Effector memory CD4-positive, alpha-beta T cell (primary cell): ENCODE measurements around the gene ZBTB16.

Experiments used
- DNase-seq, 3 donors: peaks; one replicate each; pipeline ENCODE4 v3.0.0-alpha.2; 2020
- H3K27ac ChIP-seq: 2 replicates; pipeline ENCODE4 v1.7.0; 2013; ENCODE audit warnings: mild to moderate bottlenecking, low read length, moderate library complexity; ENCODE audit not compliant: insufficient read depth, poor library complexity, severe bottlenecking
- H3K27me3 ChIP-seq: replicated peaks from 2 replicates; pipeline ENCODE4 v1.7.0; 2013; ENCODE audit warnings: mild to moderate bottlenecking, low read length; ENCODE audit not compliant: insufficient read depth, control insufficient read depth, poor library complexity, severe bottlenecking
- H3K36me3 ChIP-seq: 2 replicates; pipeline ENCODE4 v1.7.0; 2013; ENCODE audit warnings: mild to moderate bottlenecking, low read length, moderate library complexity; ENCODE audit not compliant: control insufficient read depth, insufficient read depth
- H3K4me1 ChIP-seq: 2 replicates; pipeline ENCODE4 v1.7.0; 2013; ENCODE audit warnings: low read length, mild to moderate bottlenecking; ENCODE audit not compliant: control insufficient read depth, insufficient read depth, poor library complexity, severe bottlenecking
- H3K4me3 ChIP-seq: 2 replicates; pipeline ENCODE4 v1.7.0; 2013; ENCODE audit warnings: low read length, low read depth, mild to moderate bottlenecking; ENCODE audit not compliant: insufficient read depth, poor library complexity, severe bottlenecking
- H3K9me3 ChIP-seq: 2 replicates; pipeline ENCODE4 v1.7.0; 2013; ENCODE audit warnings: mild to moderate bottlenecking, low read length, moderate library complexity; ENCODE audit not compliant: control insufficient read depth

The ZBTB16 gene

DNA sequence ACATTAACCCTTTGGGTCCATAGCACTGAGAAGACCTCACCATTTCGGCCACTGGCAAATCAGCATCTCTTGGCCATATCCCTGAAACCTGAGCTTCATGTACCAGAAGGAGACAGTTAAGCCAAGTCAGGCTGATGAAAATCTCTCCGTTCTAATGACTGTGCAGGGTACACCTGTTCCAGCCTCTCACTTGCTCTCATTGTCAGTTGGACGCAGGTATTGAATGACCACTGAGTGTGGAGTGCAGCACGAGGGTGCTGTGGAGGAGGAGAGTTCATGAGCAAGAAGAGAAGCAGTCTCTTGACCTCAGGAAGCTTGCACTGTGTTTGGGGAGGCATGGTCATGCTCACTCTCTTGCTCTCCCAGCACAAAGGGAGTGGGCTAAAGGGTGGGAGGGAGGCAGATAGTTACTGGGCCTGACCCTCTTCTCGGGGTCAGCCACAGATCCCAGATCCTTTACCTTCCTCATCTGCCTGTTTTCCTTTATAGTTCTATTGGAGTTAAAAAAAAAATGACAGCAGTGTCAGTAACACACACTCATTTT, 65.2 kb downstream of the ZBTB16 start:
- no peaks in the 10 kb centered on the region for H3K27me3 ChIP-seq
- DNase-seq, result no peak
- no peaks in the 10 kb centered on the region for H3K36me3 ChIP-seq
- H3K4me3 ChIP-seq, result no peak overlapping the region
- no peak overlapping the region for H3K27ac ChIP-seq
- H3K4me1 ChIP-seq, result no peaks in the 10 kb centered on the region
- no peaks in the 10 kb centered on the region for H3K9me3 ChIP-seq

- no peaks in the 10 kb centered on the region for H3K36me3 ChIP-seq
- H3K27ac ChIP-seq, result no peak overlapping the region
- H3K4me1 ChIP-seq, result no peaks in the 10 kb centered on the region
- H3K27me3 ChIP-seq, result no peaks in the 10 kb centered on the region
- H3K4me3 ChIP-seq, result no peak overlapping the region
- H3K9me3 ChIP-seq, result no peaks in the 10 kb centered on the region
- no peak for DNase-seq
Observed at GRCh38 chr11:114125531-114125930, 66.0 kb downstream of the ZBTB16 start.

GRCh38 chr11:114125959-114126358, 66.4 kb downstream of the ZBTB16 start:
- H3K36me3 ChIP-seq, result no peaks in the 10 kb centered on the region
- no peaks in the 10 kb centered on the region for H3K9me3 ChIP-seq
- H3K4me3 ChIP-seq, result no peak overlapping the region
- H3K27ac ChIP-seq, result no peak overlapping the region
- DNase-seq, result no peak
- no peaks in the 10 kb centered on the region for H3K4me1 ChIP-seq
- no peaks in the 10 kb centered on the region for H3K27me3 ChIP-seq

DNA sequence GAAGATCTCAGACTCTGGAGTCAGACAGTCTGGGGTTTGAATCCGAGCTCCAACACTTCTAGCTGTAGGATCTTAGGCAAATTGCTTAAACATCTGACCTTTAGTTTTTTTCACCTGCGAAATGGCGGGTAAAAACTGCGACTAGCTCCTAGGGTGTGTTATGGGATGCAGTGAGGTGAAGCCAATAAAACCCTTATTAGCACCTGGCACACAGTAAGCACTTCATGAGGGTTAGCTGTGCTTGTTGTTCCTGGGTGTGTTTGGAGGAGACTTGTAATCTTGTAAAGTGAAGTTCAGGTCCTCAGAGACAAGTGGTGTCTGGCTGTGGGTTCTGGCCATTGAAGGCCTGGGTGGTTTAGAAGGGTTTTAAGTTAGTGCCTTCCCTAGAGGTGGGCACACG, 68.9 kb downstream of the ZBTB16 start:
- Histone ChIP-seq H3K27ac (no peak overlapping the region), H3K9me3 (no peaks in the 10 kb centered on the region), H3K36me3 (no peaks in the 10 kb centered on the region), H3K4me1 (peaks cover 2% of the 10 kb centered on the region), H3K27me3 (no peaks in the 10 kb centered on the region), H3K4me3 (no peak overlapping the region)
- no peak for DNase-seq

- no peak for DNase-seq
- peaks cover 2% of the 10 kb centered on the region for H3K4me1 ChIP-seq
Observed at GRCh38 chr11:114129142-114129541, 69.6 kb downstream of the ZBTB16 start.

GRCh38 chr11:114129699-114130098, 70.2 kb downstream of the ZBTB16 start:
- no peak overlapping the region for H3K4me3 ChIP-seq
- no peaks in the 10 kb centered on the region for H3K27me3 ChIP-seq
- H3K4me1 ChIP-seq, result peaks cover 2% of the 10 kb centered on the region
- H3K9me3 ChIP-seq, result no peaks in the 10 kb centered on the region
- DNase-seq, result no peak
- H3K36me3 ChIP-seq, result no peaks in the 10 kb centered on the region
- H3K27ac ChIP-seq, result no peak overlapping the region

More at GRCh38 chr11:114129142-114129541, 69.6 kb downstream of the ZBTB16 start:
- Histone ChIP-seq H3K4me3 (no peak overlapping the region), H3K27ac (no peak overlapping the region), H3K9me3 (no peaks in the 10 kb centered on the region), H3K36me3 (no peaks in the 10 kb centered on the region), H3K27me3 (no peaks in the 10 kb centered on the region)

DNA sequence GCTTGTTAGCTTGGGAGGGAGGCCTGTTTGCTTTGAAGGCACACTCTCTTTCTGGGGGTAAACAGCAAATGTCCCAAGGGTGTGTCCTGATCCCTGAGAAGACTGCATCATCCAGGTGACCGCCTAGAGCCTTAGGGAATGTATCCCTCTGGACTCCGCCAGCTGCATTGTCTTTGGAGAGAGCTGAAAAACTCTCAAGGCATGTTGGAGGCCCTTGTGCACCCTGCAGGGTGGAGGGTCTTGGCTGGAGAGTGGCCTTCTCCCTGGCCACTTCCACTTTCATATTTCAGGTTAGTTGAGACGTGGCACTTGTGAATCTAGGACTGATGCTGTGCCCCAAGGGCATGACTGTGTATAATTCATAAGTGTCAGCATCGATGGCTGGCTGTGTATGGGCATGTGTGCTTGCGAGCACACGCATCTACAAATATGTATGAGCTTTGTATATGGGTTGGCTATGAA, 70.6 kb downstream of the ZBTB16 start:
- Histone ChIP-seq H3K4me1 (peaks cover 2% of the 10 kb centered on the region), H3K27me3 (no peaks in the 10 kb centered on the region)

DNA sequence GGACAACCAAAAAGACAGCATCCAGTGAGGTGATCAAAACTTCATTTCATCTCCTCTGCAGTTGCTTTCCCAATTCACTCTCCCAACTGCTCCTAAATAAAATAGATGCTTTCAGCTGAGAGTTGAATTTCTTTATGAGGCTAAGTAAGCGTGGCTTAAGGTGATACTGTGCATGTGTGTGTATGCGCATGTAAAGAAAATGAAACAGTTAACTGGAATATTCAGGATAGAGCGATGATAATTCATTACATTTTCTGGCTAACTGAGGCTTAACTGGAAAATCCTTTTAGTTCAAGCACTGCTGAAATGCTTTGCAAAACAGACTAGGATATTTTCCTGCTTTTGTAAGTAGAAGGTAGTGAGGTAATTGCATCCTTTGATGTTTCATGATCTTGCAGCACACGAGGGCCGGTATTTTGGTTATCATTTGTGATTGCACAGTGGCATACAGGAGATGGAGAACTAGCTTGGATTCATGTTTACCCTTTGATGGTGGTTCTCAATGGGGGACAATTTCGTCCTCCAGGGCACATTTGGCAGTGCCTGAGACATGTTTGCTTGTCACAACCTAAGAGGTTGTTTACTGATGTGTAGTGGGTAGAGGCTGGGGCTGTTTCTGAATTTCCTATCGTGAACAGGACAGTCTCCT, 71.2 kb downstream of the ZBTB16 start:
- H3K27ac ChIP-seq, result no peak overlapping the region
- H3K27me3 ChIP-seq, result no peaks in the 10 kb centered on the region
- DNase-seq, result no peak
- H3K4me3 ChIP-seq, result no peak overlapping the region
- no peaks in the 10 kb centered on the region for H3K9me3 ChIP-seq
- no peaks in the 10 kb centered on the region for H3K36me3 ChIP-seq
- peaks cover 2% of the 10 kb centered on the region for H3K4me1 ChIP-seq

More for the DNA sequence above, 70.6 kb downstream of the ZBTB16 start:
- Histone ChIP-seq H3K36me3 (no peaks in the 10 kb centered on the region), H3K9me3 (no peaks in the 10 kb centered on the region), H3K4me3 (no peak overlapping the region), H3K27ac (no peak overlapping the region)
- DNase-seq, result no peak

DNA sequence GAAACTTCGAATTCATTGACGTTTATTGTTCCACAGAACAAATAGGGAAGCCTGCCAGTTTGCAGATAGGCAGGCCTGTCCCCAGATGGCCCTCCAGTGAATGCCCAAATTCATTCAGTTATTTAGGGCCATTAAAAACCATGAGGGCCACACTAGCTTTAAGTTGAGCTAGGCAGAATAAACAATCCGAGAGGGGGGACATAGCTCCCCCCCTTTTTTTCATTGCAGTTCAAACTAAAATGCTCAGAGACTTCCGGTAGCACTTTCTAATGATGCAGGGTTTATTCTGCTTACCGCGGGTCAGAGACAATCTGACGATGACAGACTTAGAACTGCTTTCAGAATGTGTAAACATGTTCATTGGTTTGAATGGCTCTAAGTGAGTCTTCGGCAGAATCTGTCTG, 72.0 kb downstream of the ZBTB16 start:
- Histone ChIP-seq H3K4me1 (peaks cover 2% of the 10 kb centered on the region), H3K36me3 (no peaks in the 10 kb centered on the region), H3K27ac (no peak overlapping the region), H3K27me3 (no peaks in the 10 kb centered on the region), H3K4me3 (no peak overlapping the region), H3K9me3 (no peaks in the 10 kb centered on the region)
- DNase-seq, result no peak

GRCh38 chr11:114132417-114132816, 72.9 kb downstream of the ZBTB16 start:
- no peaks in the 10 kb centered on the region for H3K36me3 ChIP-seq
- no peaks in the 10 kb centered on the region for H3K27me3 ChIP-seq
- H3K4me3 ChIP-seq, result no peak overlapping the region
- no peaks in the 10 kb centered on the region for H3K9me3 ChIP-seq
- H3K27ac ChIP-seq, result no peak overlapping the region
- peaks cover 2% of the 10 kb centered on the region for H3K4me1 ChIP-seq
- no peak for DNase-seq
